GM18870 (cell line): ENCODE data around the gene BMP2.

Experiments used
- ATAC-seq: cut with Tn5 transposase; IDR thresholded peaks from one replicate; pipeline ENCODE4 v1.9.1; 2021; ENCODE audit warnings: moderate library complexity; ENCODE audit not compliant: unreplicated experiment

BMP2 gene

GRCh38 chr20:6767126-6767535 lies 355 bp upstream of the BMP2 start:
- no peak for ATAC-seq

- no peak for ATAC-seq
Measured at GRCh38 chr20:6768228-6769140, 998 bp downstream of the BMP2 start.

- no peak for ATAC-seq
Measured at GRCh38 chr20:6769903-6770785, 2.7 kb downstream of the BMP2 start.

GRCh38 chr20:6770786-6771100 lies 3.3 kb downstream of the BMP2 start:
- ATAC-seq = no peak

GRCh38 chr20:6780433-6781190 lies 13.1 kb downstream of the BMP2 start:
- no peak for ATAC-seq

GRCh38 chr20:6783752-6784151 lies 16.3 kb downstream of the BMP2 start:
- ATAC-seq = no peak

GRCh38 chr20:6784210-6784631 lies 16.7 kb downstream of the BMP2 start:
- no peak for ATAC-seq

GRCh38 chr20:6784767-6785166 lies 17.3 kb downstream of the BMP2 start:
- ATAC-seq = no peak

GRCh38 chr20:6786548-6786947 lies 19.1 kb downstream of the BMP2 start:
- no peak for ATAC-seq

- no peak for ATAC-seq
Measured at GRCh38 chr20:6792789-6793188, 25.3 kb downstream of the BMP2 start.

GRCh38 chr20:6802227-6802626 lies 34.7 kb downstream of the BMP2 start:
- no peak for ATAC-seq

GRCh38 chr20:6806275-6806674 lies 38.8 kb downstream of the BMP2 start:
- ATAC-seq = no peak

GRCh38 chr20:6811262-6812035 lies 44.0 kb downstream of the BMP2 start:
- no peak for ATAC-seq

GRCh38 chr20:6812530-6812929 lies 45.0 kb downstream of the BMP2 start:
- ATAC-seq = no peak

GRCh38 chr20:6814945-6815344 lies 47.5 kb downstream of the BMP2 start:
- ATAC-seq = no peak

GRCh38 chr20:6818033-6818808 lies 50.7 kb downstream of the BMP2 start:
- ATAC-seq = no peak

GRCh38 chr20:6819599-6819998 lies 52.1 kb downstream of the BMP2 start:
- ATAC-seq = no peak

GRCh38 chr20:6824401-6824800 lies 56.9 kb downstream of the BMP2 start:
- no peak for ATAC-seq

GRCh38 chr20:6827472-6827871 lies 60.0 kb downstream of the BMP2 start:
- ATAC-seq = no peak
